Thyroid gland (tissue), 4 donors: ENCODE data around the gene RAI1.

ENCODE experiments used
- POLR2A ChIP-seq, 2 donors: fragments of 450-650 bp; IDR thresholded peaks; one replicate each; pipeline ENCODE4 v1.6.1; 2017; ENCODE audit warnings: antibody characterized with exemption in 2 of 2, mild to moderate bottlenecking in 2 of 2, moderate library complexity in 1 of 2
- TF ChIP-seq, protein P1 (sequence below), 6 experiments: fragments of 200-600 bp in 3 of 6; fragments of 450-650 bp in 3 of 6; sonication (generic) in 3 of 6; IDR thresholded peaks; one replicate each; pipeline ENCODE4 v1.5.1; 2016 to 2019; ENCODE audit warnings: antibody characterized with exemption in 6 of 6, mild to moderate bottlenecking in 2 of 6, inconsistent platforms in 1 of 6, moderate library complexity in 1 of 6

DNA sequence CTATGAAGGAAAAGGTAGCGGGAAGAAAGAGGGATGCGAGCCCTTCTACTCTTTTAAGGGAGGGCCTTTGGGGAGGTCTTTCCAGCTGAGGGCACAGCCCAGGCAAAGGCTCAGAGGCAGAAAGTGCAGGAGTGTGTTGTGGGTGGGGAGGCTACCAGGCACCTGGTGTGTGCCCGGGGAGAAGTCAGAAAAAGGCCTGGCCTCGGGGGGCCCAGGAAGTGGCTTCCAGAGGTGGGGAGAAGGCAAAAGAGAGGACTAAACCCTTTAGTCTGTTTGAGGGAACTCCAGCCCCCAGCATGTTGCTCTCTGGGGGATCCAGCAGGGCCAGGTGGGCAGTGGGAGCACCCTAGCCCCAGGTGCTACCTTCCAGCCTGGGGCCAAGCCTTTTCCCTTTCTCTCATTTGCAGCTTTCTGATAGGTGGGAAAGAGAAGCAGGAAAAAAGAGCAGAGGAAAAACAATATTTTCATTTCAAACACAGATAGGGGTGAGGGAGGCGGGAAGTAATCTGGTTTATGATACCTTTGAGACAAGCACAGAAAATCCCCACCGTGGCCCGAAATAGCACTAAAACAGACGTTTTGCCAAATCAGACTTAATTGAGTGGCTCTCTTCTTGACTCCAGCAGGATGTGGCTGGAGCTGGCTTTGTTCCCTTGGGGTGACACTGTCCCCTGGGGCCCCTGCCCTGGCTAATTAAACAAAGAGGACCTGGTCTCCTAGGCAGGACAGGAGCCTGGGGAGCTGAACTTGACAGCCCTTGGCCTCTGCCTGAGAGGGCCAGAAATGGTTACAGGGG is 10.4 kb downstream of the RAI1 start:
- TF ChIP-seq, protein P1, sequence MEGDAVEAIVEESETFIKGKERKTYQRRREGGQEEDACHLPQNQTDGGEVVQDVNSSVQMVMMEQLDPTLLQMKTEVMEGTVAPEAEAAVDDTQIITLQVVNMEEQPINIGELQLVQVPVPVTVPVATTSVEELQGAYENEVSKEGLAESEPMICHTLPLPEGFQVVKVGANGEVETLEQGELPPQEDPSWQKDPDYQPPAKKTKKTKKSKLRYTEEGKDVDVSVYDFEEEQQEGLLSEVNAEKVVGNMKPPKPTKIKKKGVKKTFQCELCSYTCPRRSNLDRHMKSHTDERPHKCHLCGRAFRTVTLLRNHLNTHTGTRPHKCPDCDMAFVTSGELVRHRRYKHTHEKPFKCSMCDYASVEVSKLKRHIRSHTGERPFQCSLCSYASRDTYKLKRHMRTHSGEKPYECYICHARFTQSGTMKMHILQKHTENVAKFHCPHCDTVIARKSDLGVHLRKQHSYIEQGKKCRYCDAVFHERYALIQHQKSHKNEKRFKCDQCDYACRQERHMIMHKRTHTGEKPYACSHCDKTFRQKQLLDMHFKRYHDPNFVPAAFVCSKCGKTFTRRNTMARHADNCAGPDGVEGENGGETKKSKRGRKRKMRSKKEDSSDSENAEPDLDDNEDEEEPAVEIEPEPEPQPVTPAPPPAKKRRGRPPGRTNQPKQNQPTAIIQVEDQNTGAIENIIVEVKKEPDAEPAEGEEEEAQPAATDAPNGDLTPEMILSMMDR (IDR thresholded peaks at IDR 0.05), result no peak
- no peak for TF ChIP-seq POLR2A (IDR thresholded peaks at IDR 0.05)
